WTC11 (cell line): Measurements from ENCODE around the gene SENP5. TPM values are rescaled to one million over a fixed set of nuclear protein-coding genes. Genes with fewer than 3 reads are reported as not detected.

ENCODE experiments used
- ATAC-seq: fragments of 200-7000 bp; cut with Tn5 transposase; 2 replicates; pipeline ENCODE4 v1.10.0; 2021; ENCODE audit warnings: mild to moderate bottlenecking, moderate library complexity
- CTCF ChIA-PET: fragments of 300-600 bp; sonication (Branson Sonifier 250); formaldehyde crosslinking; loops from one replicate; lab custom pipeline; 2021; ENCODE audit warnings: antibody characterized with exemption; lab: Charles Lee
- POLR2A ChIA-PET: fragments of 350-600 bp; sonication (Branson Sonifier 250); formaldehyde crosslinking; loops from one replicate; lab custom pipeline; 2021; ENCODE audit warnings: antibody characterized with exemption; lab: Charles Lee
- DNase-seq: peaks from one replicate; pipeline ENCODE4 v3.0.0; 2021; ENCODE audit warnings: low spot score
- H3K27ac Mint-ChIP-seq: 2 replicates; pipeline ENCODE4 v1.8.0; 2021; ENCODE audit warnings: mixed read lengths
- H3K27me3 Mint-ChIP-seq: 2 replicates; pipeline ENCODE4 v1.8.0; 2021; ENCODE audit warnings: low read depth, mild to moderate bottlenecking, moderate library complexity, mixed read lengths
- H3K36me3 Mint-ChIP-seq: 2 replicates; pipeline ENCODE4 v1.8.0; 2021; ENCODE audit warnings: mixed read lengths
- H3K4me1 Mint-ChIP-seq: 2 replicates; pipeline ENCODE4 v1.8.0; 2022; ENCODE audit warnings: mixed read lengths
- H3K4me3 Mint-ChIP-seq: 2 replicates; pipeline ENCODE4 v1.8.0; 2021; ENCODE audit warnings: mild to moderate bottlenecking, moderate library complexity, mixed read lengths
- H3K9me3 Mint-ChIP-seq: 2 replicates; pipeline ENCODE4 v1.8.0; 2021; ENCODE audit warnings: mixed read lengths
- ATF1 ChIP-seq: sonication (generic); formaldehyde crosslinking; IDR thresholded peaks from 2 replicates; pipeline ENCODE4 v1.8.1; 2023; ENCODE audit warnings: mild to moderate bottlenecking, moderate library complexity, missing genetic modification reagents
- ATF6 ChIP-seq: sonication (generic); formaldehyde crosslinking; IDR thresholded peaks from 2 replicates; pipeline ENCODE4 v1.8.1; 2023; ENCODE audit warnings: mild to moderate bottlenecking, missing genetic modification reagents
- CTCF ChIP-seq: fragments of 200-600 bp; IDR thresholded peaks from 2 replicates; pipeline ENCODE4 v1.8.0; 2022; ENCODE audit warnings: antibody characterized with exemption
- E2F1 ChIP-seq: sonication (generic); formaldehyde crosslinking; IDR thresholded peaks from 2 replicates; pipeline ENCODE4 v1.8.0; 2022; ENCODE audit warnings: mild to moderate bottlenecking, missing genetic modification reagents
- E2F4 ChIP-seq: sonication (generic); formaldehyde crosslinking; IDR thresholded peaks from 2 replicates; pipeline ENCODE4 v1.8.1; 2022; ENCODE audit warnings: low read depth, mild to moderate bottlenecking, moderate library complexity, missing genetic modification reagents, borderline replicate concordance
- EMX1 ChIP-seq: fragments of 250-450 bp; sonication (Bioruptor Pico); IDR thresholded peaks from 2 replicates; pipeline ENCODE4 v1.8.0; 2021; ENCODE audit warnings: mild to moderate bottlenecking
- ETV6 ChIP-seq: sonication (generic); formaldehyde crosslinking; IDR thresholded peaks from 2 replicates; pipeline ENCODE4 v1.8.1; 2022; ENCODE audit warnings: mild to moderate bottlenecking, missing genetic modification reagents
- FOXJ3 ChIP-seq: sonication (generic); formaldehyde crosslinking; IDR thresholded peaks from 2 replicates; pipeline ENCODE4 v1.9.0; 2021; ENCODE audit warnings: missing genetic modification reagents, mild to moderate bottlenecking, borderline replicate concordance
- GRHL2 ChIP-seq: fragments of 250-450 bp; sonication (Bioruptor Pico); IDR thresholded peaks from 2 replicates; pipeline ENCODE4 v1.8.0; 2022; ENCODE audit warnings: mild to moderate bottlenecking, moderate library complexity; ENCODE audit not compliant: insufficient replicate concordance, severe bottlenecking
- HMGA2 ChIP-seq: fragments of 250-450 bp; sonication (Bioruptor Pico); IDR thresholded peaks from 2 replicates; pipeline ENCODE4 v1.4.0; 2021; ENCODE audit warnings: mild to moderate bottlenecking, moderate library complexity
- JAZF1 ChIP-seq: fragments of 250-450 bp; sonication (Bioruptor Pico); IDR thresholded peaks from 2 replicates; pipeline ENCODE4 v1.9.0; 2021; ENCODE audit warnings: moderate library complexity, mild to moderate bottlenecking, inconsistent platforms
- KAT7 ChIP-seq: sonication (generic); formaldehyde crosslinking; IDR thresholded peaks from 2 replicates; pipeline ENCODE4 v1.8.1; 2023; ENCODE audit warnings: missing genetic modification reagents, mild to moderate bottlenecking, borderline replicate concordance
- MXD4 ChIP-seq: fragments of 250-450 bp; sonication (Bioruptor Pico); IDR thresholded peaks from 2 replicates; pipeline ENCODE4 v1.8.0; 2021; ENCODE audit warnings: mild to moderate bottlenecking, moderate library complexity, borderline replicate concordance
- MYBL2 ChIP-seq: sonication (generic); formaldehyde crosslinking; IDR thresholded peaks from 2 replicates; pipeline ENCODE4 v1.8.1; 2023; ENCODE audit warnings: mild to moderate bottlenecking, moderate library complexity, missing genetic modification reagents
- NR1H2 ChIP-seq: sonication (generic); formaldehyde crosslinking; IDR thresholded peaks from 2 replicates; pipeline ENCODE4 v1.9.0; 2021; ENCODE audit warnings: mild to moderate bottlenecking, moderate library complexity, missing genetic modification reagents
- SOX15 ChIP-seq: fragments of 250-450 bp; sonication (Bioruptor Pico); IDR thresholded peaks from 2 replicates; pipeline ENCODE4 v1.9.0; 2021; ENCODE audit warnings: mild to moderate bottlenecking
- TP53 ChIP-seq: sonication (generic); formaldehyde crosslinking; IDR thresholded peaks from 2 replicates; pipeline ENCODE4 v1.8.1; 2023; ENCODE audit warnings: mild to moderate bottlenecking, missing genetic modification reagents
- USF2 ChIP-seq: sonication (generic); formaldehyde crosslinking; IDR thresholded peaks from 2 replicates; pipeline ENCODE4 v1.8.1; 2023; ENCODE audit warnings: mild to moderate bottlenecking, missing genetic modification reagents, moderate library complexity
- ZBTB21 ChIP-seq: sonication (generic); formaldehyde crosslinking; IDR thresholded peaks from 2 replicates; pipeline ENCODE4 v1.8.1; 2023; ENCODE audit warnings: mild to moderate bottlenecking, missing genetic modification reagents, borderline replicate concordance
- ZNF219 ChIP-seq: sonication (generic); formaldehyde crosslinking; IDR thresholded peaks from 2 replicates; pipeline ENCODE4 v1.8.0; 2023; ENCODE audit warnings: missing genetic modification reagents, mild to moderate bottlenecking, borderline replicate concordance
- ZNF263 ChIP-seq: sonication (generic); formaldehyde crosslinking; IDR thresholded peaks from 2 replicates; pipeline ENCODE4 v1.8.1; 2022; ENCODE audit warnings: low read depth, mild to moderate bottlenecking, moderate library complexity, missing genetic modification reagents
- total RNA-seq: library from RNA; stranded (reverse); gene quantifications from 3 replicates; pipeline ENCODE4 v1.2.3, GENCODE V29; 2021

Gene SENP5
- total RNA-seq, 1 experiment from 2014 or later = 30.8 TPM

- Mint-ChIP-seq H3K9me3 (no peaks in the 10 kb centered on the region), H3K27ac (no peak overlapping the region)
- DNase-seq = no peak
- POLR2A ChIA-PET = no interaction called here
- no peak for TF ChIP-seq ZNF219 (CRISPR knock-in tag)
- TF ChIP-seq KAT7 (CRISPR knock-in tag) = no peak
- TF ChIP-seq ATF1 (CRISPR knock-in tag) = no peak
- no peak for TF ChIP-seq USF2
- no peak for TF ChIP-seq E2F4 (CRISPR knock-in tag)
- TF ChIP-seq FOXJ3 (CRISPR knock-in tag) = no peak
- TF ChIP-seq MXD4 = no peak
- no peak for TF ChIP-seq EMX1 (CRISPR knock-in tag)
- TF ChIP-seq E2F1 = no peak
- TF ChIP-seq, all 79 proteins: peak for 0
- H3K4me1 Mint-ChIP-seq = peaks cover 10% of the 10 kb centered on the region
- CTCF ChIA-PET = no interaction called here
- no peak overlapping the region for H3K4me3 Mint-ChIP-seq
- no peaks in the 10 kb centered on the region for H3K36me3 Mint-ChIP-seq
- H3K27me3 Mint-ChIP-seq = peaks cover 81% of the 10 kb centered on the region
- no peak for ATAC-seq
These were observed 97.5 kb downstream of the SENP5 start for GRCh38 chr3:196965112-196965803.

- no peaks in the 10 kb centered on the region for H3K36me3 Mint-ChIP-seq
- TF ChIP-seq ZNF263 (CRISPR knock-in tag) (no peak), MYBL2 (no peak), TP53 (CRISPR knock-in tag) (no peak), JAZF1 (CRISPR knock-in tag) (no peak), HMGA2 (no peak), CTCF (no peak), GRHL2 (no peak), EMX1 (CRISPR knock-in tag) (no peak), SOX15 (CRISPR knock-in tag) (no peak), NR1H2 (CRISPR knock-in tag) (no peak), MXD4 (no peak), ZBTB21 (no peak), ATF6 (CRISPR knock-in tag) (no peak), ETV6 (CRISPR knock-in tag) (no peak), KAT7 (CRISPR knock-in tag) (no peak)
- ChIA-PET CTCF (no interaction called here), POLR2A (no interaction called here)
- ATAC-seq (no peak), DNase-seq (no peak)
- H3K4me1 Mint-ChIP-seq = peaks cover 10% of the 10 kb centered on the region
- H3K4me3 Mint-ChIP-seq = no peak overlapping the region
- peaks cover 83% of the 10 kb centered on the region for H3K27me3 Mint-ChIP-seq
- no peak overlapping the region for H3K27ac Mint-ChIP-seq
- H3K9me3 Mint-ChIP-seq = no peaks in the 10 kb centered on the region
These were observed 98.1 kb downstream of the SENP5 start for GRCh38 chr3:196965804-196966173.
